ENCODE results near the gene YAF2.

GRCh38 chr12:42192258-42192657 lies 45.8 kb downstream of the YAF2 start:
- no peak for TF ChIP-seq TBL1XR1 (IDR thresholded peaks at IDR 0.05; ENCODE audit: borderline replicate concordance, low read length, partially characterized antibody)
- no peak for TF ChIP-seq MLX (CRISPR knock-in tag; IDR thresholded peaks at IDR 0.05)
- TF ChIP-seq SMARCC2 (IDR thresholded peaks at IDR 0.05): no peak
- TF ChIP-seq POLR2A (IDR thresholded peaks at IDR 0.05; ENCODE audit: insufficient read depth in 1 of 2, low read depth in 2 of 2, low read length in 2 of 2): no peak
- no peak for TF ChIP-seq AGO2 (optimal IDR thresholded peaks at IDR 0.05; ENCODE audit: low read depth, low read length)

All from HepG2 (cell line).